ENCODE data around the gene LAMA5.

DNA sequence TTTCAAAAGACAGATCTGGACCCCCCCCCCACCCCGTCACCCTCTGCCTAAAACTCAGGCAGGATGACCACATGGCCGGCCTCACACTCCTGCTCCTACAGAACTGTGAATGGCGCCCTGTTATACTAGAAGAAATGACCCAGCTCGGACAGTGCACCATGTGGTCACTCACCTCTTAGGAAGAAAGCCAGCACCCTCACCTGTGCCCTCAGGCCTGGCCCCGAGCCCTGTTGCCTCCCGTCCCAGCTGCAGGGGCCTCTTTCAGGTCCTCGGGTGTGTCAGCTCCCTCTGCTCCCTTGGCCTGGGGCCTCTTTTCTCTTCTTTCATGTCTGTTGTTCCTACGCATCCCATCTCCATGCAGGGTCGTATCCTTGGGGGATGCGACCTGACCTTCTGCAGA is 105.0 kb downstream of the LAMA5 start:
- TF ChIP-seq, protein P1, sequence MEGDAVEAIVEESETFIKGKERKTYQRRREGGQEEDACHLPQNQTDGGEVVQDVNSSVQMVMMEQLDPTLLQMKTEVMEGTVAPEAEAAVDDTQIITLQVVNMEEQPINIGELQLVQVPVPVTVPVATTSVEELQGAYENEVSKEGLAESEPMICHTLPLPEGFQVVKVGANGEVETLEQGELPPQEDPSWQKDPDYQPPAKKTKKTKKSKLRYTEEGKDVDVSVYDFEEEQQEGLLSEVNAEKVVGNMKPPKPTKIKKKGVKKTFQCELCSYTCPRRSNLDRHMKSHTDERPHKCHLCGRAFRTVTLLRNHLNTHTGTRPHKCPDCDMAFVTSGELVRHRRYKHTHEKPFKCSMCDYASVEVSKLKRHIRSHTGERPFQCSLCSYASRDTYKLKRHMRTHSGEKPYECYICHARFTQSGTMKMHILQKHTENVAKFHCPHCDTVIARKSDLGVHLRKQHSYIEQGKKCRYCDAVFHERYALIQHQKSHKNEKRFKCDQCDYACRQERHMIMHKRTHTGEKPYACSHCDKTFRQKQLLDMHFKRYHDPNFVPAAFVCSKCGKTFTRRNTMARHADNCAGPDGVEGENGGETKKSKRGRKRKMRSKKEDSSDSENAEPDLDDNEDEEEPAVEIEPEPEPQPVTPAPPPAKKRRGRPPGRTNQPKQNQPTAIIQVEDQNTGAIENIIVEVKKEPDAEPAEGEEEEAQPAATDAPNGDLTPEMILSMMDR (IDR thresholded peaks at IDR 0.05) = no peak
- TF ChIP-seq POLR2A (IDR thresholded peaks at IDR 0.05) (no peak), POLR2AphosphoS5 (IDR thresholded peaks at IDR 0.05) (no peak)

Measured in prostate gland (tissue), 2 donors.